SK-N-MC (cell line): ENCODE data around the gene SCG3.

ENCODE experiments used
- EZH2 ChIP-seq: fragments of 200-600 bp; sonication (generic); IDR thresholded peaks from one replicate; pipeline ENCODE4 v1.6.1; 2017; ENCODE audit warnings: antibody characterized with exemption
- FOXP2 ChIP-seq: optimal IDR thresholded peaks from 2 replicates; pipeline ENCODE3; 2011; ENCODE audit warnings: mild to moderate bottlenecking, moderate library complexity; ENCODE audit not compliant: insufficient read depth; ENCODE audit errors: extremely low read length, control extremely low read depth
- POLR2AphosphoS5 ChIP-seq: IDR thresholded peaks from 2 replicates; pipeline ENCODE4 v1.6.1; 2012; ENCODE audit warnings: mild to moderate bottlenecking, low read depth, low read length, borderline replicate concordance

GRCh38 chr15:51678096-51678495 is 3.2 kb upstream of the SCG3 start:
- no peak for TF ChIP-seq POLR2AphosphoS5
- no peak for TF ChIP-seq EZH2
- no peak for TF ChIP-seq FOXP2
